Spinal cord (tissue), 10 donors: ENCODE measurements around the gene ZFAND2B. TPM values are rescaled to one million over a fixed set of nuclear protein-coding genes. Genes with fewer than 3 reads are reported as not detected.
A peak's percentile ranks its signal among the peaks of the same experiment; 100 is the strongest.

Source experiments
- DNase-seq, 6 donors: peaks; one replicate each; pipeline versions ENCODE4 v3.0.0 to v3.0.0-alpha.2; 2013 to 2015; ENCODE audit warnings: low spot score in 6 of 6, low read depth in 4 of 6
- H3K27ac ChIP-seq: one replicate; pipeline ENCODE4 v1.5.1; 2013; ENCODE audit warnings: low read depth, low read length, control low read depth
- H3K27me3 ChIP-seq: one replicate; pipeline ENCODE4 v1.6.1; 2013; ENCODE audit warnings: low read length; ENCODE audit not compliant: control insufficient read depth, insufficient read depth
- H3K36me3 ChIP-seq: one replicate; pipeline ENCODE4 v1.6.1; 2013; ENCODE audit warnings: low read length; ENCODE audit not compliant: control insufficient read depth, insufficient read depth
- H3K4me1 ChIP-seq: one replicate; pipeline ENCODE4 v1.6.1; 2013; ENCODE audit warnings: low read length; ENCODE audit not compliant: control insufficient read depth, insufficient read depth
- H3K4me3 ChIP-seq: one replicate; pipeline ENCODE4 v1.5.1; 2013; ENCODE audit warnings: low read depth, low read length, control low read depth
- H3K9me3 ChIP-seq: one replicate; pipeline ENCODE4 v1.6.1; 2013; ENCODE audit warnings: low read length; ENCODE audit not compliant: control insufficient read depth, insufficient read depth
- WGBS: methylation state at CpG from one replicate; pipeline ENCODE4 v1.1.5; 2013; ENCODE audit warnings: missing lambda C conversion rate; ENCODE audit not compliant: insufficient coverage; 5-methylcytosine and 5-hydroxymethylcytosine counted together
- polyA plus RNA-seq, 2 donors: library from polyadenylated mRNA; unstranded; fragments of 120-200 nt; gene quantifications; one replicate each; pipeline ENCODE4 v1.2.1, GENCODE V29; 2013; ENCODE audit not compliant: insufficient read length in 2 of 2
- total RNA-seq, 2 donors: library from RNA; depleted of rRNA in 1 of 2; stranded (reverse); fragments of 120-200 nt in 1 of 2; fragments of >200 nt in 1 of 2; gene quantifications; one replicate each; pipeline versions ENCODE4 v1.2.3 to v1.2.4, GENCODE V29; 2013 to 2014
- donor health status: healthy.

Gene ZFAND2B
- total and polyA plus RNA-seq, 4 donors, result 14.5 to 46.4 (median 38.9) TPM

GRCh38 chr2:219165058-219165911 is 41.3 kb upstream of the ZFAND2B start:
- no peak overlapping the region for H3K4me3 ChIP-seq
- 75% methylated on average over 8 of the region's 10 CpGs for WGBS
- DNase-seq, result no peak
- H3K36me3 ChIP-seq, result peaks cover 3% of the 10 kb centered on the region
- H3K27ac ChIP-seq, result no peak overlapping the region
- no peaks in the 10 kb centered on the region for H3K9me3 ChIP-seq
- peaks cover 5% of the 10 kb centered on the region for H3K4me1 ChIP-seq
- H3K27me3 ChIP-seq, result no peaks in the 10 kb centered on the region

- Histone ChIP-seq H3K4me3 (no peak overlapping the region), H3K9me3 (no peaks in the 10 kb centered on the region), H3K36me3 (peaks cover 18% of the 10 kb centered on the region), H3K4me1 (no peaks in the 10 kb centered on the region), H3K27ac (no peak overlapping the region), H3K27me3 (no peaks in the 10 kb centered on the region)
- 44% methylated on average over 4 of the region's 5 CpGs for WGBS
- no peak for DNase-seq
These were observed 38.6 kb upstream of the ZFAND2B start for GRCh38 chr2:219167997-219168396.

GRCh38 chr2:219168526-219168925 is 38.1 kb upstream of the ZFAND2B start:
- H3K36me3 ChIP-seq, result peaks cover 23% of the 10 kb centered on the region
- H3K9me3 ChIP-seq, result no peaks in the 10 kb centered on the region
- H3K27me3 ChIP-seq, result no peaks in the 10 kb centered on the region
- WGBS, result 38% methylated on average over 3 of the region's 6 CpGs
- H3K4me1 ChIP-seq, result no peaks in the 10 kb centered on the region
- DNase-seq, result no peak
- H3K4me3 ChIP-seq, result no peak overlapping the region
- H3K27ac ChIP-seq, result no peak overlapping the region

- H3K27me3 ChIP-seq, result no peaks in the 10 kb centered on the region
- H3K9me3 ChIP-seq, result no peaks in the 10 kb centered on the region
- H3K4me1 ChIP-seq, result no peaks in the 10 kb centered on the region
- H3K4me3 ChIP-seq, result no peak overlapping the region
- DNase-seq, result no peak
- H3K36me3 ChIP-seq, result peaks cover 27% of the 10 kb centered on the region
- no peak overlapping the region for H3K27ac ChIP-seq
These were observed 37.6 kb upstream of the ZFAND2B start for GRCh38 chr2:219168932-219169331.

- WGBS, result 92% methylated on average over 5 of the region's 10 CpGs
- peaks cover 33% of the 10 kb centered on the region for H3K36me3 ChIP-seq
- no peaks in the 10 kb centered on the region for H3K9me3 ChIP-seq
- no peak within 1 kb of the TSS for H3K4me3 ChIP-seq
- H3K27ac ChIP-seq, result no peak within 1 kb of the TSS
- H3K4me1 ChIP-seq, result no peaks in the 10 kb centered on the region
- H3K27me3 ChIP-seq, result no peaks in the 10 kb centered on the region
- DNase-seq, result no peak
These were observed 36.5 kb upstream of the ZFAND2B start, which contains the start of gene SLC23A3 for GRCh38 chr2:219169930-219170654. Gene SLC23A3, minus strand, starts transcription at chr2:219170029. Its CDS starts 45 bp downstream, at chr2:219169984.

- peak in 2 of 6 donors; percentile 46 to 62 for DNase-seq
- no peaks in the 10 kb centered on the region for H3K9me3 ChIP-seq
- H3K4me3 ChIP-seq, result no peak overlapping the region
- peak overlapping the region; percentile 52 for H3K27ac ChIP-seq
- peaks cover 33% of the 10 kb centered on the region for H3K36me3 ChIP-seq
- peaks cover 8% of the 10 kb centered on the region for H3K4me1 ChIP-seq
- 28% methylated on average over 6 of the region's 6 CpGs for WGBS
- H3K27me3 ChIP-seq, result no peaks in the 10 kb centered on the region
These were observed 35.3 kb upstream of the ZFAND2B start for GRCh38 chr2:219171231-219171651.

GRCh38 chr2:219172231-219173154 is 34.1 kb upstream of the ZFAND2B start:
- no peaks in the 10 kb centered on the region for H3K27me3 ChIP-seq
- no peak for DNase-seq
- H3K27ac ChIP-seq, result no peak overlapping the region
- H3K4me1 ChIP-seq, result peaks cover 13% of the 10 kb centered on the region
- H3K36me3 ChIP-seq, result peaks cover 33% of the 10 kb centered on the region
- no peak overlapping the region for H3K4me3 ChIP-seq
- 94% methylated on average over 14 of the region's 16 CpGs for WGBS
- no peaks in the 10 kb centered on the region for H3K9me3 ChIP-seq

- 98% methylated on average over 4 of the region's 6 CpGs for WGBS
- peaks cover 16% of the 10 kb centered on the region for H3K4me1 ChIP-seq
These were observed 33.4 kb upstream of the ZFAND2B start for GRCh38 chr2:219173176-219173575.

GRCh38 chr2:219174146-219174545 is 32.4 kb upstream of the ZFAND2B start:
- 96% methylated on average over 3 of the region's 3 CpGs for WGBS
- Histone ChIP-seq H3K4me1 (peaks cover 23% of the 10 kb centered on the region), H3K27ac (no peak overlapping the region)

More at GRCh38 chr2:219173176-219173575, 33.4 kb upstream of the ZFAND2B start:
- H3K4me3 ChIP-seq, result no peak overlapping the region
- no peaks in the 10 kb centered on the region for H3K27me3 ChIP-seq
- no peak overlapping the region for H3K27ac ChIP-seq
- DNase-seq, result no peak
- H3K9me3 ChIP-seq, result no peaks in the 10 kb centered on the region
- H3K36me3 ChIP-seq, result peaks cover 33% of the 10 kb centered on the region

More at GRCh38 chr2:219174146-219174545, 32.4 kb upstream of the ZFAND2B start:
- H3K9me3 ChIP-seq, result no peaks in the 10 kb centered on the region
- H3K27me3 ChIP-seq, result no peaks in the 10 kb centered on the region
- peaks cover 31% of the 10 kb centered on the region for H3K36me3 ChIP-seq
- no peak for DNase-seq
- no peak overlapping the region for H3K4me3 ChIP-seq
